ENCODE results near the gene ZMYND11.

GRCh38 chr10:182441-183201 is 47.4 kb downstream of the ZMYND11 start:
- TF ChIP-seq CTCF (IDR thresholded peaks at IDR 0.05) (no peak), EZH2 (IDR thresholded peaks at IDR 0.05; ENCODE audit: borderline replicate concordance, insufficient read depth, low read depth, low read length, poor library complexity, severe bottlenecking) (no peak)
